HepG2 (cell line): ENCODE data around the gene PFN1. TPM values are rescaled to one million over a fixed set of nuclear protein-coding genes. Genes with fewer than 3 reads are reported as not detected.
A peak's percentile ranks its signal among the peaks of the same experiment; 100 is the strongest.

ENCODE experiments used
- AKAP8 ChIP-seq: sonication (generic); formaldehyde crosslinking; IDR thresholded peaks from 2 replicates; pipeline ENCODE4 v1.5.1; 2020; ENCODE audit warnings: mild to moderate bottlenecking, missing genetic modification reagents
- CBFB ChIP-seq: sonication (generic); formaldehyde crosslinking; IDR thresholded peaks from 2 replicates; pipeline ENCODE4 v1.4.0; 2020; ENCODE audit warnings: missing genetic modification reagents
- CENPT ChIP-seq: sonication (generic); formaldehyde crosslinking; IDR thresholded peaks from 2 replicates; pipeline ENCODE4 v1.8.0; 2022; ENCODE audit warnings: low read depth, mild to moderate bottlenecking, moderate library complexity, missing genetic modification reagents
- FOXM1 ChIP-seq: sonication (generic); formaldehyde crosslinking; IDR thresholded peaks from 2 replicates; pipeline ENCODE4 v1.5.0; 2020; ENCODE audit warnings: missing genetic modification reagents
- HDAC1 ChIP-seq: sonication (generic); formaldehyde crosslinking; IDR thresholded peaks from 2 replicates; pipeline ENCODE4 v1.5.1; 2020; ENCODE audit warnings: mild to moderate bottlenecking, missing genetic modification reagents
- HNF4A ChIP-seq: sonication (generic); formaldehyde crosslinking; IDR thresholded peaks from 2 replicates; pipeline ENCODE4 v1.4.0; 2020; ENCODE audit warnings: missing genetic modification reagents
- KAT8 ChIP-seq: IDR thresholded peaks from 2 replicates; pipeline ENCODE4 v1.6.1; 2016; ENCODE audit warnings: missing genetic modification reagents, missing compliant biosample characterization
- KDM1A ChIP-seq: IDR thresholded peaks from 2 replicates; pipeline ENCODE4 v1.6.1; 2016; ENCODE audit warnings: missing compliant biosample characterization
- MAFK ChIP-seq, 2 experiments: IDR thresholded peaks in 1 of 2; conservative IDR thresholded peaks in 1 of 2; 2 replicates each; pipeline ENCODE4 v1.6.1; 2011; ENCODE audit warnings: improper control_type of control experiment in 2 of 2, low read length in 2 of 2
- MEF2D ChIP-seq: sonication (generic); formaldehyde crosslinking; IDR thresholded peaks from 2 replicates; pipeline ENCODE4 v1.5.1; 2020; ENCODE audit warnings: mild to moderate bottlenecking, missing genetic modification reagents
- MIER2 ChIP-seq: IDR thresholded peaks from 2 replicates; pipeline ENCODE4 v1.6.1; 2016; ENCODE audit warnings: missing biosample characterization, missing genetic modification reagents
- MTA1 ChIP-seq: sonication (generic); formaldehyde crosslinking; IDR thresholded peaks from 2 replicates; pipeline ENCODE4 v1.4.0; 2020; ENCODE audit warnings: missing genetic modification reagents, mild to moderate bottlenecking, borderline replicate concordance
- NR2F2 ChIP-seq: IDR thresholded peaks from 2 replicates; pipeline ENCODE4 v1.6.1; 2012; ENCODE audit warnings: low read depth, inconsistent platforms, borderline replicate concordance
- PAWR ChIP-seq: sonication (generic); formaldehyde crosslinking; IDR thresholded peaks from 2 replicates; pipeline ENCODE4 v1.4.0; 2020; ENCODE audit warnings: missing genetic modification reagents, mild to moderate bottlenecking, borderline replicate concordance
- REL ChIP-seq: sonication (generic); formaldehyde crosslinking; conservative IDR thresholded peaks from 2 replicates; pipeline ENCODE4 v1.8.0; 2022; ENCODE audit warnings: mild to moderate bottlenecking, missing genetic modification reagents, moderate library complexity
- SALL1 ChIP-seq: sonication (generic); formaldehyde crosslinking; IDR thresholded peaks from 2 replicates; pipeline ENCODE4 v1.8.0; 2022; ENCODE audit warnings: mild to moderate bottlenecking, missing genetic modification reagents
- U2AF2 ChIP-seq: fragments of 200-400 bp; formaldehyde crosslinking; IDR thresholded peaks from 2 replicates; pipeline ENCODE4 v1.6.1; 2017; ENCODE audit warnings: low read depth, mild to moderate bottlenecking, low read length
- ZNF253 ChIP-seq: sonication (generic); formaldehyde crosslinking; IDR thresholded peaks from 2 replicates; pipeline ENCODE4 v1.8.0; 2022; ENCODE audit warnings: mild to moderate bottlenecking, missing genetic modification reagents, borderline replicate concordance
- ZNF570 ChIP-seq: sonication (generic); formaldehyde crosslinking; IDR thresholded peaks from 2 replicates; pipeline ENCODE4 v1.4.0; 2020; ENCODE audit warnings: mild to moderate bottlenecking, missing genetic modification reagents, borderline replicate concordance
- ZNF749 ChIP-seq: sonication (generic); formaldehyde crosslinking; IDR thresholded peaks from 2 replicates; pipeline ENCODE4 v1.8.0; 2022; ENCODE audit warnings: mild to moderate bottlenecking, missing genetic modification reagents, moderate library complexity, borderline replicate concordance
- polyA plus RNA-seq, 8 experiments: library from polyadenylated mRNA; depleted of rRNA in 3 of 8; stranded (reverse) in 7 of 8; unstranded in 1 of 8; fragments of >200 nt; fragmentation: Illumina TruSeq in 4 of 8; extraction: Trizol in 4 of 8; gene quantifications; 2 replicates each; pipeline versions ENCODE4 v1.2.1 to v1.2.3, GENCODE V29; 2011 to 2016; ENCODE audit warnings: low read depth in 4 of 8, missing spikeins in 1 of 8, mixed read lengths in 1 of 8; ENCODE audit not compliant: insufficient read depth in 1 of 8
- total RNA-seq, 5 experiments: library from RNA; depleted of rRNA; stranded (reverse); fragments of >200 nt; fragmentation: Illumina TruSeq; extraction: Trizol; gene quantifications; 2 replicates each; pipeline ENCODE4 v1.2.3, GENCODE V29; 2016; ENCODE audit warnings: low read depth in 1 of 5
- TF ChIP-seq, protein P1 (sequence below): sonication (generic); formaldehyde crosslinking; IDR thresholded peaks from 2 replicates; pipeline ENCODE4 v1.5.0; 2020; ENCODE audit warnings: mild to moderate bottlenecking, missing genetic modification reagents
- TF ChIP-seq, protein P2 (sequence below): sonication (generic); formaldehyde crosslinking; IDR thresholded peaks from 2 replicates; pipeline ENCODE4 v1.4.0; 2020; ENCODE audit warnings: missing genetic modification reagents
- TF ChIP-seq, protein P3 (sequence below): sonication (generic); formaldehyde crosslinking; IDR thresholded peaks from 2 replicates; pipeline ENCODE4 v1.5.0; 2020; ENCODE audit warnings: mild to moderate bottlenecking, missing genetic modification reagents, moderate library complexity
- TF ChIP-seq, protein P4 (sequence below): sonication (generic); formaldehyde crosslinking; IDR thresholded peaks from 2 replicates; pipeline ENCODE4 v1.5.1; 2020; ENCODE audit warnings: missing genetic modification reagents, mild to moderate bottlenecking, borderline replicate concordance

PFN1 gene
- total and polyA plus RNA-seq, 2 of the 13 experiments (the other 11 are each of a cell fraction or from before 2014, with no cell fraction given), result 494 to 613 TPM

DNA sequence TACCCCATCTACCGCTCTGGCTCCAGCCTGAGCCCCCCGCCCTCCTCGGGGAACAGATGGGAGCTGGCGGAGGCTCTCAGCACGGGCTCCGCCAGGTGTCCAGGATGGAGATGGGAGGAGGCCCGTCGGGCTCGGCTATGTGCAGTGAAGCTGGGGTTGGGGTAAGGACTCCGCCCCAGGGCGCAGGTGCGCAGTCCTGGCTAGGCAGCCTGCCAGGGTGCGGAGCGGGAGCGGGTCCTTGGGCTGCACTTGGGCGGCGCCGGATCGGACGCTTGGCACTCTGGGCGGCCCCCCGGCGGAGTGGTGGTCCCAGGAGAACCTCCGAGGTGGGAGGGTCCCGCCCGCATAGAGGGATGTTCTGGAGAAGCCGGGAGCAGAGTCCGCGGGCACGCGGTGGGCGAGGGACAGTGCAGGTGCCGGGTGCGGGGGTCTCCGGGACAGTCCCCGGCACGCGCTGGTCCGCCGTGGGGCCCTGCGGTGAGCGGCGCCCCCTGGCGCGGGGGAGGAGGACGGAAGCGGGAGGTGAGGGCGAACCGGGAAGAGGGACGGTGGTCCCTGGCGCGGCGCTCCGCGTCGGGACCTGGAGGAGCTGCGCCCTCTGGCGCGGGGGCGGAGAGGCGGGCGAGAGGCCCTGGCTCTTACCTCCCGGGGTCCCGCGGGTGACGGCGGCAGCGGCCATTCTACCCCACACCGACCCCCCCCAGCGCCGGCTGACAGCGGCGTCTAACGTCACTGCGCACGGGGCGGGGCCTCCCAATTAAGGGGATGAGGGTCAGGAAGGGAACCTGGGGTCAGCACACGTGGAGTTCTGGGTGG is 38.8 kb upstream of the PFN1 start, which contains the start of gene CAMTA2 (continued):
- TF ChIP-seq, protein P1, sequence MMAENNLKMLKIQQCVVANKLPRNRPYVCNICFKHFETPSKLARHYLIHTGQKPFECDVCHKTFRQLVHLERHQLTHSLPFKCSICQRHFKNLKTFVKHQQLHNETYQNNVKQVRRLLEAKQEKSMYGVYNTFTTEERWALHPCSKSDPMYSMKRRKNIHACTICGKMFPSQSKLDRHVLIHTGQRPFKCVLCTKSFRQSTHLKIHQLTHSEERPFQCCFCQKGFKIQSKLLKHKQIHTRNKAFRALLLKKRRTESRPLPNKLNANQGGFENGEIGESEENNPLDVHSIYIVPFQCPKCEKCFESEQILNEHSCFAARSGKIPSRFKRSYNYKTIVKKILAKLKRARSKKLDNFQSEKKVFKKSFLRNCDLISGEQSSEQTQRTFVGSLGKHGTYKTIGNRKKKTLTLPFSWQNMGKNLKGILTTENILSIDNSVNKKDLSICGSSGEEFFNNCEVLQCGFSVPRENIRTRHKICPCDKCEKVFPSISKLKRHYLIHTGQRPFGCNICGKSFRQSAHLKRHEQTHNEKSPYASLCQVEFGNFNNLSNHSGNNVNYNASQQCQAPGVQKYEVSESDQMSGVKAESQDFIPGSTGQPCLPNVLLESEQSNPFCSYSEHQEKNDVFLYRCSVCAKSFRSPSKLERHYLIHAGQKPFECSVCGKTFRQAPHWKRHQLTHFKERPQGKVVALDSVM (CRISPR knock-in tag), result peak; percentile 50
- TF ChIP-seq CENPT (CRISPR knock-in tag), result no peak
- no peak for TF ChIP-seq MAFK (conservative IDR thresholded peaks at IDR 0.05 in 1 of 2, IDR thresholded peaks at IDR 0.05 in 1 of 2; ENCODE audit: low read length in 2 of 2)
- 0 out of 2 replicates have a peak, but pooled peaks have one; percentile 82 for TF ChIP-seq AKAP8
- peak; percentile 23; the same call in 1 of the 2 replicates for TF ChIP-seq MTA1 (CRISPR knock-in tag)
- TF ChIP-seq, protein P2, sequence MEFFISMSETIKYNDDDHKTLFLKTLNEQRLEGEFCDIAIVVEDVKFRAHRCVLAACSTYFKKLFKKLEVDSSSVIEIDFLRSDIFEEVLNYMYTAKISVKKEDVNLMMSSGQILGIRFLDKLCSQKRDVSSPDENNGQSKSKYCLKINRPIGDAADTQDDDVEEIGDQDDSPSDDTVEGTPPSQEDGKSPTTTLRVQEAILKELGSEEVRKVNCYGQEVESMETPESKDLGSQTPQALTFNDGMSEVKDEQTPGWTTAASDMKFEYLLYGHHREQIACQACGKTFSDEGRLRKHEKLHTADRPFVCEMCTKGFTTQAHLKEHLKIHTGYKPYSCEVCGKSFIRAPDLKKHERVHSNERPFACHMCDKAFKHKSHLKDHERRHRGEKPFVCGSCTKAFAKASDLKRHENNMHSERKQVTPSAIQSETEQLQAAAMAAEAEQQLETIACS (CRISPR knock-in tag), result peak; percentile 63
- TF ChIP-seq NR2F2, result peak; percentile 45; the same call in 1 of the 2 replicates
- no peak for TF ChIP-seq MEF2D
- no peak for TF ChIP-seq FOXM1 (CRISPR knock-in tag)
- peak; percentile 78; the same call in 1 of the 2 replicates for TF ChIP-seq ZNF749 (CRISPR knock-in tag)
- peak; percentile 61; the same call in 1 of the 2 replicates for TF ChIP-seq ZNF253
- no peak for TF ChIP-seq ZNF570
- TF ChIP-seq MIER2 (CRISPR knock-in tag), result no peak
- peak; percentile 87 for TF ChIP-seq KAT8 (CRISPR knock-in tag)
- TF ChIP-seq, protein P3, sequence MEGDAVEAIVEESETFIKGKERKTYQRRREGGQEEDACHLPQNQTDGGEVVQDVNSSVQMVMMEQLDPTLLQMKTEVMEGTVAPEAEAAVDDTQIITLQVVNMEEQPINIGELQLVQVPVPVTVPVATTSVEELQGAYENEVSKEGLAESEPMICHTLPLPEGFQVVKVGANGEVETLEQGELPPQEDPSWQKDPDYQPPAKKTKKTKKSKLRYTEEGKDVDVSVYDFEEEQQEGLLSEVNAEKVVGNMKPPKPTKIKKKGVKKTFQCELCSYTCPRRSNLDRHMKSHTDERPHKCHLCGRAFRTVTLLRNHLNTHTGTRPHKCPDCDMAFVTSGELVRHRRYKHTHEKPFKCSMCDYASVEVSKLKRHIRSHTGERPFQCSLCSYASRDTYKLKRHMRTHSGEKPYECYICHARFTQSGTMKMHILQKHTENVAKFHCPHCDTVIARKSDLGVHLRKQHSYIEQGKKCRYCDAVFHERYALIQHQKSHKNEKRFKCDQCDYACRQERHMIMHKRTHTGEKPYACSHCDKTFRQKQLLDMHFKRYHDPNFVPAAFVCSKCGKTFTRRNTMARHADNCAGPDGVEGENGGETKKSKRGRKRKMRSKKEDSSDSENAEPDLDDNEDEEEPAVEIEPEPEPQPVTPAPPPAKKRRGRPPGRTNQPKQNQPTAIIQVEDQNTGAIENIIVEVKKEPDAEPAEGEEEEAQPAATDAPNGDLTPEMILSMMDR (CRISPR knock-in tag), result peak; percentile 87
- TF ChIP-seq HNF4A, result no peak
- TF ChIP-seq SALL1, result peak; percentile 50; the same call in 1 of the 2 replicates
- peak; percentile 92 for TF ChIP-seq HDAC1 (CRISPR knock-in tag)
- no peak for TF ChIP-seq U2AF2
- TF ChIP-seq, protein P4, sequence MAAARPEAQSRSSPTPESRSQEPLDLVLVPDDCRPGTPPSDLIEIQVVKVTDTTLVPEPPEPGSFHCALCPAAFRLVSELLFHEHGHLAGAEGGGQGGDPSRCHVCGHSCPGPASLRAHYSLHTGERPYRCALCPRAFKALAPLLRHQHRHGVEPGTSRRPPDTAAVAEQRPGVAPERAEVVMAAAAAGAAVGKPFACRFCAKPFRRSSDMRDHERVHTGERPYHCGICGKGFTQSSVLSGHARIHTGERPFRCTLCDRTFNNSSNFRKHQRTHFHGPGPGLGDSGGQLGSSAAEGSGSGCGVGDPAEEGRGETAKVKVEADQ (CRISPR knock-in tag), result 0 out of 2 replicates have a peak, but pooled peaks have one; percentile 64
- TF ChIP-seq CBFB (CRISPR knock-in tag), result peak; percentile 75; the same call in 1 of the 2 replicates
- no peak for TF ChIP-seq PAWR (CRISPR knock-in tag)
- peak; percentile 67; the same call in 1 of the 2 replicates for TF ChIP-seq REL (CRISPR knock-in tag)
- TF ChIP-seq KDM1A (CRISPR knock-in tag), result peak; percentile 62; the same call in 1 of the 2 replicates
